GM19035 (cell line): ENCODE data around the gene MANSC4.

Experiments used
- ATAC-seq: cut with Tn5 transposase; IDR thresholded peaks from one replicate; pipeline ENCODE4 v1.9.1; 2021; ENCODE audit not compliant: unreplicated experiment

The MANSC4 gene

GRCh38 chr12:27779920-27780611 is at the start of gene MANSC4, which contains the start of gene KLHL42:
Gene MANSC4 (minus strand): TSS chr12:27780236. CDS start chr12:27771276, 8,960 bp downstream.
Gene KLHL42 (plus strand): TSS chr12:27780233. CDS start chr12:27780331, 98 bp downstream.
- peak; percentile 80 for ATAC-seq

GRCh38 chr12:27828196-27828595 is 48.2 kb upstream of the MANSC4 start:
- ATAC-seq = no peak

GRCh38 chr12:27826076-27826475 is 46.0 kb upstream of the MANSC4 start:
- no peak for ATAC-seq

GRCh38 chr12:27824126-27824842 is 44.2 kb upstream of the MANSC4 start:
- peak; percentile 72 for ATAC-seq

- no peak for ATAC-seq
Measured at GRCh38 chr12:27823038-27823437, 43.0 kb upstream of the MANSC4 start.

GRCh38 chr12:27822076-27822712 is 42.2 kb upstream of the MANSC4 start:
- ATAC-seq = peak; percentile 68

GRCh38 chr12:27821259-27821973 is 41.4 kb upstream of the MANSC4 start:
- ATAC-seq = no peak

- ATAC-seq = no peak
Measured at GRCh38 chr12:27820564-27820963, 40.5 kb upstream of the MANSC4 start.

GRCh38 chr12:27818401-27818918 is 38.4 kb upstream of the MANSC4 start:
- no peak for ATAC-seq

- ATAC-seq = no peak
Measured at GRCh38 chr12:27817766-27818165, 37.7 kb upstream of the MANSC4 start.

- ATAC-seq = no peak
Measured at GRCh38 chr12:27814851-27815591, 35.0 kb upstream of the MANSC4 start.

GRCh38 chr12:27814411-27814810 is 34.4 kb upstream of the MANSC4 start:
- no peak for ATAC-seq

- no peak for ATAC-seq
Measured at GRCh38 chr12:27812502-27812901, 32.5 kb upstream of the MANSC4 start.

- no peak for ATAC-seq
Measured at GRCh38 chr12:27810756-27811155, 30.7 kb upstream of the MANSC4 start.

GRCh38 chr12:27808841-27809240 is 28.8 kb upstream of the MANSC4 start:
- ATAC-seq = no peak

- no peak for ATAC-seq
Measured at GRCh38 chr12:27807063-27807703, 27.1 kb upstream of the MANSC4 start.

- no peak for ATAC-seq
Measured at GRCh38 chr12:27806259-27806658, 26.2 kb upstream of the MANSC4 start.

GRCh38 chr12:27805238-27805637 is 25.2 kb upstream of the MANSC4 start:
- no peak for ATAC-seq

GRCh38 chr12:27802936-27803335 is 22.9 kb upstream of the MANSC4 start:
- no peak for ATAC-seq

- no peak for ATAC-seq
Measured at GRCh38 chr12:27802511-27802910, 22.5 kb upstream of the MANSC4 start.
